Stomach (tissue), 4 donors: Measurements from ENCODE around the gene CUX1.

ENCODE experiments used
- POLR2A ChIP-seq, 4 donors: fragments of 450-650 bp; IDR thresholded peaks; one replicate each; pipeline ENCODE4 v1.6.1; 2016; ENCODE audit warnings: antibody characterized with exemption in 4 of 4, control low read depth in 2 of 4, mild to moderate bottlenecking in 1 of 4, moderate library complexity in 1 of 4
- POLR2AphosphoS5 ChIP-seq, 3 donors: sonication (generic); formaldehyde crosslinking; IDR thresholded peaks; one replicate each; pipeline ENCODE4 v1.6.1; 2016; ENCODE audit warnings: antibody characterized with exemption in 3 of 3

DNA sequence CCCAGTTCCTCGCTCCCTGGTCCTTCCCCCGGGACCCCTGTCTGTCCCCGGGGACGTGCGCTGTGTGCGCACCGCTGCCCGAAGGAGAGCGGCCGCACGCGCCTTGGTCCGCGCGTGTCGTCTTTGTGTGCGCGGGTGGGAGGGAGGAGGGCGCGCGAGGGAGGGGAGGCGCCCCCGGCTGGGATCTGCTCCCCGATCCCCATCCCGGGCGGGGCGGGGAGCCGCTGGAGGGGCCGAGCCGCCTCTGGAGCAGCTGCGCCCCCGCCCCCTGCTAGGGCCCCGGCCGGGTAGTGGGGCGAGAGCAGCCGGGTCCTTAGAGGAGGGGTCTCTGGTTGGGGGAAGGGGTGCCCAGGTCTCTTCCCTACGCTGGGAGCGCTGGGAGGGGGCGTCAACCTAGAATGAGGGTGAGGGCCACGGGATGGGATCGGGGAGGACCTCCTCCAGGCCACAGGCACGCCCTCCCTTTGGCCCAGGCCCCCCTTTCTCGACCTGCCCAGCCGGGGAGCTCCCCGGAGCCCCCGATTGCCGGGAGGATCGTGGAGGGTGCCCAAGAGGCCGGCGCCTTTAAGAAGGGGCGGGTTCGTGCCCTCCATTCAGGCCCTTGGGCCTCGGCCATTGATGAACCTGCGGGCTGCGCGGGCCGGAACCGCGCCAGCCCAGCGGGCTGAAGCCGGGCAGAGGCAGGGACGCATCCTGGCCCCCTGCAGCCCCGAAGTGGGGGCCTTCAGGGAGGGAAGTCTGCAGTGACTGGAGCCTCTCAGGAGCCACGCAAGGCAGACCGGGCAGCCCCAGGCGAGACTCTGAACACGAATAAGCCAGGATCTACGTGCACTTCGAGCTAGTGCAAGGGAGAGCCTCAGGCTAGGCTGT lies 469.9 kb downstream of the CUX1 start:
- TF ChIP-seq POLR2AphosphoS5 (IDR thresholded peaks at IDR 0.05): no peak
- no peak for TF ChIP-seq POLR2A (IDR thresholded peaks at IDR 0.05)
